Smooth muscle cell of the brain vasculature (primary cell): ENCODE data around the gene IQGAP2.
"Not testable (repeated sequence)": the region's sequence is repeated elsewhere in the genome, so short reads cannot be mapped to it uniquely, and the experiment has no call there.

Source experiments
- DNase-seq: peaks from one replicate; pipeline ENCODE4 v3.0.0-alpha.2; 2012; ENCODE audit warnings: low read depth, low spot score

The IQGAP2 gene

GRCh38 chr5:76576996-76577395, 173.9 kb downstream of the IQGAP2 start:
- no peak for DNase-seq

GRCh38 chr5:76579166-76579937, 176.3 kb downstream of the IQGAP2 start:
- DNase-seq = no peak

DNA sequence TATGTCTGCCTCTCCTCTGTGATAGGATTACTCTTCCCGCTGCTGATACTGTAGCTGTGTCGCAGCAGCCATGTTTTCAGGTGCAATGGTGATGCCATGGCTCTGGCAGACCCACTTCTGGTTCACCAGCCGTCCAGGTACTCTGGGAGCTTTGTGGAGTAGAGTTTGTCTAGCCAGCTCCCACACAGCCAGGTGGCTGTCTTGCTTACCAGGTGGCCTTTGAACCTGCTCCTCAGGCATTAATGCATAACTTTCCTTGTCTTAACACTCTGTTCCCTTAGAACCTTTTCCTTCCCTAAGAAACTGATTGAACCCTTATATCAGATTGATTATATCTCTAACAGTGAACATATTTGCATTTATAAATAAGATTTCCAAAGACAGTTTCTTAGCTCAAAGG, 177.9 kb downstream of the IQGAP2 start:
- DNase-seq = no peak

DNA sequence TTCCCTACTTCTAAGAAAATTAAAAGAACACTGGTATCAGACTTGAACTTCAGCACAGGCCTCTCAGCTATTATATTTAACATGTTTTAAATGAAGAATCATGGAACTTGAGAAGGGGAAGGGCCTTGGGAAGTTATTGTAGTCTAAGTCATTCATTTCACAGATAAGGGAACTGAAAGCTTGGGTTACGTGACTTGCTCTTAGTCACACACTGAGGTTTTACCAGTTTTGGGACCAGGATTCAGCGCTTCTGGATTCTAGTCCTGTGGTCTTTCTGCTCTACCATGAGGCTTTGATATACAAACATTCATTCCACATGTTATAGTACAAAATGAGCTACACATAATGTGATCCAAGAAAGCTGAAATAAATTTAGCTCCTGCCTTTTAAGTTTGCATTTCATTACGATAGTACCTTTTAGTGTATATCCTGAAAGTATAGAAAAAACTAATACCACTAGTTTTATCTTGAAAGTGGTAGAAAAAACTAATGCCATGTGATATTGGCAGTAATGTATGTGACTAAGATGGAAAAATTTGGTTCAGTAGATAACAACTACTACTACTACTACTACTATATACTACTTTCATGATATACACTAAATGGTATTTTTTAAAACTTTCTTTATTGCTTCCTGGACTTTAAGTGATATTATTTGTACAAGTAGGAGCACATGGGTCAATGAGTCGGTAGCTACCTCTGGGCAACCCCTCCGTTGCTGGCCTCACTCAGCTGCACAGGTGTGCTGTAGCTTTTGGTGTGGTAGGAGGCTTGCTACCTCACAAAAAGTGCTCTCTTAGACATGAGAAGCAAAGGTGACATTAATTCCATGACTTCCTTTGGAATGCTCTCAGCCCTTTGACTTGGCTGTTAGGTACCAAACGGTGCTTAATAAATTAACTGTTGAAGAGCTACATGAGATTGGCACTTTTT, 179.4 kb downstream of the IQGAP2 start:
- DNase-seq = no peak

- DNase-seq = no peak
Observed at GRCh38 chr5:76583163-76584047, 180.3 kb downstream of the IQGAP2 start.

GRCh38 chr5:76585783-76586217, 182.7 kb downstream of the IQGAP2 start:
- DNase-seq = no peak

GRCh38 chr5:76586531-76586930, 183.4 kb downstream of the IQGAP2 start:
- no peak for DNase-seq

GRCh38 chr5:76590027-76590426, 186.9 kb downstream of the IQGAP2 start:
- DNase-seq = no peak

DNA sequence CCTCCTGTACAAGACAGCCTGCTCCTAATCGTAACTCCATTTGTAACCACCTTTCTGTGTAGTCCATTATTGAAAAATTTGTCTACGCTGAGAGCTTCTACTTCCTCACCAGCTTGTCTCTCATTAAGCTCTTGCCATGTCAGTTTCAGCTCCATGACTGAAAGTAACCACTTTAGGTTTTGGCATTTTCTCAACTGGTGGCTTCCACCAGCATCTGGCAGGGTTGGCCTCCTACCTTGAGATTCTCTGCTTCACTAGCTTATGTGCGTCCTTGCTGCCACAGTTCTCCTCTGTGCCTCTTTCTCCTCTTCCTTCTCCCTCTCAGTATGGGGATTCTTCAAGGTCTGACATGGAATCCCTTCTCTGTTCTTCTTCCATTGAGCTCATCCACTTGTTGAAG, 188.3 kb downstream of the IQGAP2 start:
- DNase-seq = no peak

DNA sequence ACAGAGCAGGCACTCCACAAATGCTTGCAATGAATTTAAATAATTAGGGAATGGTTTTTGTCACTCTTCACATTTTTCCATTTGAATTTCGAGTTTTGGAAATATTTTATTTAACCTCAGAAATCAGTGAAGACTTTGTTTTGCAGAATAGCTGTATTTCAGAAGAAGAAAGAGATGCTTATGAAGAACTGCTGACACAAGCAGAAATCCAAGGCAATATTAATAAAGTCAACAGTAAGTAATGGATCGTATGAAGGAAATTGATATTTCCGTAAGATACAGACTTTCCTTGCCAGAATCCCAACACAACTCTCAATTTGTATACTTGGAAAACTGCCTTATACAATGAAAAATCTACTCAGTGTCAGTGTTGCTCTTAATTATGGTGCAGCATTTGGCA, 189.6 kb downstream of the IQGAP2 start:
- no peak for DNase-seq

- no peak for DNase-seq
Observed at GRCh38 chr5:76594107-76594506, 191.0 kb downstream of the IQGAP2 start.

- no peak for DNase-seq
Observed at GRCh38 chr5:76595755-76596481, 192.8 kb downstream of the IQGAP2 start.

- no peak for DNase-seq
Observed at GRCh38 chr5:76598531-76598930, 195.4 kb downstream of the IQGAP2 start.

GRCh38 chr5:76600716-76601115, 197.6 kb downstream of the IQGAP2 start:
- DNase-seq = no peak

GRCh38 chr5:76601470-76601869, 198.4 kb downstream of the IQGAP2 start:
- DNase-seq = peak; percentile 44

DNA sequence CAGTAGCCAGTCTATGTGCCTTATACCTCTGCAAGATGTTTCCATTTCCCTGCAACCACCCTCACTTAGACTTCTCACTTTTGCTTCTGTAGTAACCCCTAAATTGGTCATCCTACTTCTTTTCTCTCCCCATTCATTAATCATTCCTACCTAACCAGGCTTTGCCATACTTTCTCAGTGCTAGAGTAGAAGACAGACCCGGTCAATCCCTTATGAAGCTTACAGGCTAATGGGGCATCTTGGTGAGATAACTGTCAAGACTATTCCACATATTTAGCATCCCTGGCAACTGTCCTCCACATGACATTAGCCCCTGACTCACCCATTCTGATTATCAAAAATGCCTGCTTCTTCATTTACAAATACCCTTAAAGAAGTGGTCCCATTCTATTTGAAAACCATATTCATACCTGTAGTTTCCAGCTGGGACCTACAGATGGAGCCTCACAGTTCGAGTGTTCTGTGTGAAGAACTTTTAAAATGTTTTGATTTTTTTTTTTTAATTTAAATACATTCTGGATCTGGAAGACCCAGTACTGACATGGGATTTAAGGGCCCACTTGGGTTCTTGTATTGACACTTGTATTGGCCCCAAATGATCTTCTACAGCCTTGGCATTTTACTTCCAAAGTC, 199.1 kb downstream of the IQGAP2 start:
- no peak for DNase-seq

GRCh38 chr5:76603991-76604390, 200.9 kb downstream of the IQGAP2 start:
- not testable (repeated sequence) for DNase-seq

- peak; percentile 41 for DNase-seq
Observed at GRCh38 chr5:76604838-76605237, 201.8 kb downstream of the IQGAP2 start.

DNA sequence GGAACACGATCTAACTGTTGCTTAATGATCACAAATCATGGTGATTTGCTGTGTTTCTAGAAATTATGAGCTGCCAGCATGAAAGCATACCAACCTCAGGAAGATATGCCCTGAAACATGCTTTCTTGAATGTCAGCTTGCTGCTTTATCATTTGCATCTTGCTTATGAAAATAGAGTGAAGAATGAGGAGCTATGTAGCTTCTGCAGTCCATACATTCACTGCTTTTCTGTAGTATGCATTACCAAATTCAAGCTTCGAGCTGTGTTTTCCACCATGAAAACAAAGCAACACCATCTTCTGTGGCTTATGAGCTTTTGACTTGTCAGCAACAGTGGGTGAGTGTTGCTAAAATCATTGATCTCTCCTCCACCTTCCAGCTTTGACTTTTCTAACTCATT, 203.6 kb downstream of the IQGAP2 start:
- DNase-seq = no peak

GRCh38 chr5:76607353-76607871, 204.3 kb downstream of the IQGAP2 start:
- DNase-seq = no peak
